GM19463 (cell line): ENCODE results near the gene B3GNT7.
"Not testable (repeated sequence)": the region's sequence is repeated elsewhere in the genome, so short reads cannot be mapped to it uniquely, and the experiment has no call there.

ENCODE experiments used
- ATAC-seq: cut with Tn5 transposase; IDR thresholded peaks from one replicate; pipeline ENCODE4 v1.9.1; 2021; ENCODE audit warnings: mild to moderate bottlenecking, moderate library complexity; ENCODE audit not compliant: unreplicated experiment

B3GNT7 gene, protein sequence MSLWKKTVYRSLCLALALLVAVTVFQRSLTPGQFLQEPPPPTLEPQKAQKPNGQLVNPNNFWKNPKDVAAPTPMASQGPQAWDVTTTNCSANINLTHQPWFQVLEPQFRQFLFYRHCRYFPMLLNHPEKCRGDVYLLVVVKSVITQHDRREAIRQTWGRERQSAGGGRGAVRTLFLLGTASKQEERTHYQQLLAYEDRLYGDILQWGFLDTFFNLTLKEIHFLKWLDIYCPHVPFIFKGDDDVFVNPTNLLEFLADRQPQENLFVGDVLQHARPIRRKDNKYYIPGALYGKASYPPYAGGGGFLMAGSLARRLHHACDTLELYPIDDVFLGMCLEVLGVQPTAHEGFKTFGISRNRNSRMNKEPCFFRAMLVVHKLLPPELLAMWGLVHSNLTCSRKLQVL

GRCh38 chr2:231395188-231396057 is at the start of gene B3GNT7:
B3GNT7 (plus strand) TSS chr2:231395710; CDS start chr2:231395804, 94 bp downstream.
- ATAC-seq: no peak

GRCh38 chr2:231347081-231347480 is 48.4 kb upstream of the B3GNT7 start:
- no peak for ATAC-seq

DNA sequence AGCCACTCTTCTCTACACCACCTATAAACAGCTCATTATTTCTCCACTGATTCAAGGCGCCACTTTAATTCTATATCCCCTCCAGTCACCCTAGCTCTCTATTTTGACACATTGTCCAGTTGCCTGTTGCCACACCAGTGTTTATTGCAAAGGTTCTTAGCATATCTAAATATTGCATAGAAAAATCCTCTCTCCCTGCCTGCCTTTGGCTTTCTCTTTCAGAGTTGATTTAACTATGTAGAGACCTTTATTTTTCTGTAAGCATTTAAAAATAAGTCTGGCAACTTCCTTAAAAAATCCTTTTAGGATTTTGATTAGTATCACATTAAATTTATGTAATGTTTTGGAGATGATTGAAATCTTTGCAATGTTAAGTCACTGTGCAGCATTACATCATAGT is 47.9 kb upstream of the B3GNT7 start:
- ATAC-seq: no peak

- ATAC-seq: no peak
Observed at GRCh38 chr2:231348173-231348572, 47.3 kb upstream of the B3GNT7 start.

DNA sequence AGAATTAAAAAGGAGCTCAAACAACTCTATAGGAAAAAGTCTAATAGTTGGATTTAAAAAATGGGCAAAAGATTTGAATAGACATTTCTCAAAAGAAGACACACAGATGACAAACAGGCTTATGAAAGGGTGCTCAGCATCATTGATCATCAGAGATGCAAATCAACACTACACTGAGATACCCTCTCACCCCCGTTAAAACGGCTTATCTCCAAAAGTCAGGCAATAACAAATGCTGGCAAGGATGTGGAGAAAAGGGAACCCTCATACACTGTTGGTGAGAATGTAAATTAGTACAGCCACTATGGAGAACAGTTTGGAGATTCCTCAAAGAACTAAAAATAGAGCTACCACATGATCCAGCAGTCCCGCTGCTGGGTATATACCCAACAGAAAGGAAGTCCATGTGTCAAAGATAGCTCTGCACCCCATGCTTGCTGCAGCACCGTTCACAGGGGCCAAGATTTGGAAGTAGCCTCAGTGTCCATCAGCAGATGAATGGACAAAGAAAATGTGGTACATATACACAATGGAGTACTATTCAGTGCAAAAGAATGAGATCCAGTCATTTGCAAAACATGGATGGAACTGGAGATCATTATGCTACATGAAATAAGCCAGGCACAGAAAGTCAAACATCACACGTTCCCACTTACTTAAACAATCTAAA is 46.7 kb upstream of the B3GNT7 start:
- no peak for ATAC-seq

DNA sequence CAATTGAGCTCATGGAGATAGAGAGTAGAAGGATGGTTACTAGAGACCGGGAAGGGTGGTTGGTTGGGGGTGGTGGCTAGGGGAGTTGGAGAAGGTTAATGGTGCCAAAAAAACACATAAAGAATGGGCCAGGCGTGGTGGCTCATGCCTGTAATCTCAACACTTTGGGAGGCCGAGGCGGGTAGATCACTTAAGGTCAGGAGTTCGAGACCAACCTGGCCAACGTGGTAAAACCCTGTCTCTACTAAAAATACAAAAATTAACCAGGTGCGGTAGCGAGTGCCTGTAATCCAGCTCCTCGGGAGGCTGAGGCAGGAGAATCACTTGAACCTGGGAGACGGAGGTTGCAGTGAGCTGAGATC is 46.2 kb upstream of the B3GNT7 start:
- ATAC-seq: not testable (repeated sequence)

- ATAC-seq: no peak
Observed at GRCh38 chr2:231351648-231352047, 43.9 kb upstream of the B3GNT7 start.

DNA sequence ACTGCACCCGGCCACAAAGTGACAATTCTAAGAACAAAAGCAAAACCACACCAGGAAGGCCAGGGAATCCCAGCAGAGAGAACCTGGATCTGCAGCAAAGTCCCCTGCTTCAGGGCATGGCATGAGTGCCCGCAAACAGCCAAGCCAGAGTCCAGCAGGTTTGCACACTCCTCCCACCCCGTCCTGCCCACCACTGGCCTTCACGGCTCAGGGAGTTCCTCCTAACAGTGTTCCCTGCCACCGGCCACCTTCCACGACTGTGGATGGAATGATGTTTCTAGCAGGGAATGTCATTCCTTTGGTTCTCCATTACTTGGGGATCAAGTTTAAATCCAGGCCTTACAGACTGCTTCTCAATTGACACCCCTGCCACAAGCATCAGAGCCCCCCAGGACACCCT is 42.0 kb upstream of the B3GNT7 start:
- ATAC-seq: no peak

GRCh38 chr2:231355508-231356465 is 39.7 kb upstream of the B3GNT7 start:
- ATAC-seq: no peak

GRCh38 chr2:231356466-231356844 is 39.1 kb upstream of the B3GNT7 start:
- no peak for ATAC-seq

DNA sequence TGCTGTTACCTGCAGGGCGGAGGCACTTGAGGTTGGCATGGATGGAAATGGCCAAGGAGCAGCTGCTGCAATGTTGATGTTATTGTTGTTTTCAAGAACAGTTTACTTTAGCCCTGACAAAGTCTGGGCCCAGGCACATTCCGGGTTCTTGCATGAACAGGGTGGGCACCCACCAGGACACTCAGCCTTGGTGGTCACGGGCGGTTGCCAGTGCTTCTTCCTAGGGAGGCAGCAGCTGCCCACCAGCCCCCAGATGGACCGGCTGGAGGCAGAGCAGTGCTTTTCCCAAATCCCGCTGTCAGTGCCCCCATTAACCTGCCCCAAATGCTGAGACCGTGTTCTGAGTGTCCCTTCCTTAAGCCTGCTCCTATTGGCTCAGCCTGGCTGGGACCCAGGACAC is 38.5 kb upstream of the B3GNT7 start:
- ATAC-seq: no peak

DNA sequence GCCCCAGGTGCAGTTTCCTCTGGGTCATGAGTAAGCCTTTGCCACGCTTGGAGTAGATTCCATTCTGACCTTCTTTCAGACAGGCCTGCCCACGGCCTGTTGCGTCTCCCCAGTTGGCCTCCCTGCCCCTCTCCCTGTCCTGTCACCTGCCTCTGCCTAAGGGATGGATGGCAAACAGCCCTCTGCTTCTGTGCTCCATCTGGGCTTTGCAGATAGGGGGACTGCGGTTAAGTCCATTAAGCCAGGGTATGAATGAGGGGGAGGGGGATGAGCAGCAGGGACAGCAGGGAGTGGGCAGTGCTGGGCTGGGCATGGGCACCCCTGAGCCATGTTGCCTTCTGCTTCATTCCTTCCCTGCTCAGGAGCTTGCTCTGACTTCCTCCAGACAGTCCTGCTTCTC is 37.6 kb upstream of the B3GNT7 start:
- ATAC-seq: no peak

DNA sequence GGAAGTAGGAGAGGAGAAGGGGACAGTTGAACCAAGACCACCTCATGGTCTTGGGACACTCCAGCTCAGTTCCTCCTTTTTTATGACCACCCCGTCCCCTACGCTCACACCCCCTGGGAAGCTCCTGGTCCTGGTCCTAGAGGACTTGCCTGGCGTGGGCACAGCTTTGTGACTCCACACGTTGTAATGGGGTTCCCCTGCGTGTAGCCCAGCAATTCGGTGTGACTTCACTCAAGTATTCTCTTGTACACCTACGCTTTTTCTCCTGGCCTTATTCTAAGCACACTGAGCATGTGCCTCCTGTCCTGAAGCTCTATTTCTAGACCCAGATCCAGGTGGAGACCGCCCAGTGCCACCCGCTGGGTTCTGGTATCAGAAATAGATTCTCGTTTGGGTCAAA is 36.1 kb upstream of the B3GNT7 start:
- no peak for ATAC-seq

GRCh38 chr2:231359948-231360347 is 35.6 kb upstream of the B3GNT7 start:
- ATAC-seq: no peak

GRCh38 chr2:231360401-231360800 is 35.1 kb upstream of the B3GNT7 start:
- no peak for ATAC-seq

DNA sequence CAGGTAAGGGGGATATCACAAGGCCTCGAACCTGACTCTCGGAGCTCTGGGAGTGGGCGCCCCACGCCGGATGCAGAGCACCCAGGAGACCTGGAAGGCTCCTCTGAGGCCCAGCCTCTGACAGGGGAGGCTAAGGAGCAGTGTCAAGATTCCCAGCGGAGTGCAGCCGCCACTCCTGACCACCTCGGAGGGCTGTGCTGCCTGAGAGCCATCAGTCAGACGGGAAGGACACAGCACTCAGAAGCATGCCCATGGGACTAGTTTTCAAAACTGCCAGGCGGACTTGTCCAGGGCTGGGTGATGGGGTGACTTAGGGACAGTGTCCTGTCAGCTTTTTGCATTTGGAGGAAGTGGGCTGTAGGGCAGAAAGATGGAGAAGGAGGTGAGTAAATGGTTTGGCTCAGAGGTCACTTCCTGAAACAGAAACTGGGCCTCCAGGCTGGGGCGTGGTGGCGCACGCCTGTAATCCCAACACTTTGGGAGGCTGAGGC is 34.6 kb upstream of the B3GNT7 start:
- no peak for ATAC-seq

DNA sequence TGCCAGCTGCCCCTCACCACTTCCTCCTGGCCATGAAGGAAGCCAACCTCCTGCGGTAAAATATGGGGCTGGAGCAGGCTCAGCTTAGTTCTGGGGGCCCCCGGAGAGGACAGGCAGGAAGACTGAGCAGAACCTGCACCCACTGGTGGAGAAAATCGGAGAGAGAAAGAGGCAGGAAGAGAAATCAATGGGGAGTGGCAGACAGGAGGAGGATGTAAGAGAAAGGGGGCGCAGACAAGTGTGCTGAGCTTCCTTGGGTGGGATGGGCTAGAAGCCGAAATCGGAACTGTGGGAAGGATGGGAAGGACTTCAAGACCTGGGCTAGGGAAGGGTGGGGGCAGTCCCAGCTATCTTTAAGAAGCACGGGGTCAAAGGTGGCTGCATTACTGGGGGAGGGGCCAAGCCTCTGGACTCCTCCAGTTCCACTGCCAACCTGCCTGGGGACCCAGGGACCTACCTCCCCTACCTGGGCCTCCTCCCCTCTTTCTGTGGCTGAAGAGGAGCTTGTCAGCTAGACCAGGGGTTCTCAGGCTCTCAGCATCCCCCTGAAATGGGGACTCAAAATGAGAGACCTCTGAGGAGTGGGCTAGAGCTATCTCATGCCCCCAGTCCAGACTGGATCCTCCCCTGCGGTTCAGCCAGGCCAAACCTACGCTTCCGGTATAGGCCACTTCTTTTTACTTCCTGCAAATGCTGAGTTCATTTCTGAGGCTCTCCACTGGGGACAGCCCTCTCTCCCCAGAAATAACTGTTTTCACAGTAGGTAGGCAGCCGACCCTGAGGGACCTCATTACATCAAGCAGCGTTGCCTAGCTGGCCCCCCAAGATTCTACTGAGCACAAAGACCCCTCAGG is 33.6 kb upstream of the B3GNT7 start:
- peak; percentile 98 for ATAC-seq

GRCh38 chr2:231362555-231363184 is 32.8 kb upstream of the B3GNT7 start:
- ATAC-seq: no peak

DNA sequence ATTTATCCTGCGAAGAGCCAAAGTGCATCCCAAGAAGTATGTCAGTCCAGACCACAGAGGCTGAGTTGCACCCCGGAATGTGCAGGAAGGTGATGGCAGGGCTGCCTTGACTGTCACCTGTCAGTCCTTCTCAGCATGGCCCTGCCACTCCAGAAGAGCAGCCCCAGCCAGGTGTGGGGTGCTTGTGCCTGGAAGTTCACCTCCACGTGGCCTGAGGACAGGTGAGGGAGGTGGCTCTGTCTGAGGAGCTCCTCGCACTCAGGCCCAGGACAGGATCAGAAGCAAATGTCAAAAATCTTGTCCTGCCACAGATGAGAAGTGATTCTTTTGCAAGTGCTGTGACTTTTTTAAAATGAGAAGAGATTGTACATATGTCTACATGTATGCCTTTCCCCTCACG is 31.4 kb upstream of the B3GNT7 start:
- ATAC-seq: no peak
